IPS-18c (cell line): ENCODE results near the gene IGF2R.

ENCODE experiments used
- H3K4me3 ChIP-seq: 2 replicates; pipeline ENCODE4 v1.7.0; 2013; ENCODE audit warnings: low read depth, mild to moderate bottlenecking, low read length, moderate library complexity; ENCODE audit not compliant: insufficient read depth
- H3K9me3 ChIP-seq: one replicate; pipeline ENCODE4 v1.6.1; 2013; ENCODE audit warnings: mild to moderate bottlenecking, low read length, moderate library complexity; ENCODE audit not compliant: control insufficient read depth, insufficient read depth

The IGF2R gene

GRCh38 chr6:159981403-159982245 lies 12.7 kb downstream of the IGF2R start:
- H3K4me3 ChIP-seq: no peak overlapping the region
- H3K9me3 ChIP-seq: no peaks in the 10 kb centered on the region

DNA sequence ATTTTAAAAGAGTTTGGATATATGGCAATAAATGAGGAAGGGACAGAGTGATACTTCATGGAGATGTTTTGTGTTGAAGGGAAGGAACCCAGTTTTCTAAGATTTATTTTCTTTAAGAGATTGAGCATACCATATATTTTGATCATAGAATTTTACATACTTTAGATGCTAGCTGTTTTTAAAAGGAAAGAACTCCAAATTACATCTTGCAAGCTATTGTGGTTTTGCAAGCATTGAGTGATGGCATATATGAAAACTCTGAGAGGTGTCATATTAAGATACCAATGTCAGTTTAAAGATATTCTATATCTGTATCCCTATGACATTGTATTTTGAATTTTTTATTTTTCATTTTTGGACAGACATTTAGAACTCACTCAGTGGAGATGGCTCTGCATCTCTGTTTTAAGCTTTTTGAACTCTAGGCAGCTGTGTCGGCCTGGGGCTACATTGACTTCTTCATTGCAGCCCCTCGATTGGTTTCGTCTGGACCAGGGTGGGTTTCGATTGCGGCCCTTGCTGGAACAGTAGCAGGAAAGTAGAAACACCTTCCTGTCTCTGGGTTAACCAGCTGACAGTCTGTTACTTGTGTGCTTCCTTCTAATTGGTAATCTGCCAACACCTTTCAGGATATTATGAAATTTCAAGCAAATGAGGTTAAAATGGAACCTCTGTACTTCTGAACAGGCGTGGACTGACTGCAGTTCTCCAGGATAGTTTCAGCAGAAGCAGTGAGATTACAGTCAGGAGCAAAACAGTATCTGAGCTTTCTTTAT lies 14.0 kb downstream of the IGF2R start:
- Histone ChIP-seq H3K9me3 (no peaks in the 10 kb centered on the region), H3K4me3 (no peak overlapping the region)

GRCh38 chr6:159983641-159984080 lies 14.8 kb downstream of the IGF2R start:
- no peak overlapping the region for H3K4me3 ChIP-seq
- no peaks in the 10 kb centered on the region for H3K9me3 ChIP-seq

- Histone ChIP-seq H3K4me3 (no peak overlapping the region), H3K9me3 (no peaks in the 10 kb centered on the region)
Observed at GRCh38 chr6:159984268-159984786, 15.4 kb downstream of the IGF2R start.

DNA sequence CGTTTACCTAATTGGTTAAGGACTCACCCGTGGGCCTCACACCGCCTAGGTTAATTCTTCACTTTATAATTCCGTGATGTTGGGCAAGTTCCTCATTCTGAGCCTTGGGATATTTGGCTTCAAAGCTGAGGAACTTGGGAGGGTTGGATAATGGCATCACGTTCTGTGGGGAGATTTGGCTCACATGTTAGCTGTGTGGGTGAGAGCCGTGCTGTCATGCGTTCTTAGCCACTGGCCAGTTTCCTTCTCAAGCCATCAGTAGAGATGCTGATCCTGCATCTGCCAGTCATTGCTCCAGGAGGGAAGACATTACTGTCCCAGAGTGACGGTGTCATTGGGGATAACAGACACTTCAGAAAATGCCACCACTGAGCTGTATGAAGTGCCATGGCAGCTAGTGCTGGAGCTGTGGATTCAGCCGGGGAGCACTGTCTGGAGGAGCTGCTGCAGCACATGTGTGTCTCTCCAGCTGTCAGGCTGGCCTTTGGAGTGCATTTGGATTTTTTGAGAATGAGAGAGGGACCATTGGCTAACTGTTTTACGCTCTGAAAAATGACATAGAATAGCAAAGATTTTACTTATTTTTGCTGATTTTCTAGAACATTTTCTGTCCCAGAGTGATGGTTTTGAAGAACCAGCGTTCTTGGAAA lies 16.5 kb downstream of the IGF2R start:
- H3K9me3 ChIP-seq: no peaks in the 10 kb centered on the region

DNA sequence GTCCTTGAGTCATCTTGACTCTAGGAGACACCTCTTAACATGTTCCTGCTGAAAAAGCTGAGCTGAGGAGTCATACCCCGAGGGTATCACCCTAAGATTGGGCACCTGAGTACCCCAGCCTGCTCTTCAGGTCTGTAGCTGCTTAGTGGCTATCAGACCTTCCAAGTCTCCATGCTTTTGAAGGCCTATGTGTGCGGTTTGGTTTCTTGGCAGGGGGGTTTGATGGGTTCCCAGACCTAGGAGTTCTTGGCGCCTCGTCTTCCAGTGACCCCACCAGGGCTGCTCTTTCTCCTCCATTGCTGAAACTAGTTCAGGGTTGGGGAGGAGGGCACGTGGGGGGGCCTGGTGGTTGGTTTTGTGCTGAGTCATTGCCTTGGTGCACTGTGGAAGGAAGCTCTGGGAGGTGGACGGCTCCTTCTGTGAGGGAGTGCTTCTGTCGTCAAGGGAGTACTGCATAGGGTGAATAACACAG lies 20.1 kb downstream of the IGF2R start:
- no peaks in the 10 kb centered on the region for H3K9me3 ChIP-seq

More for the DNA sequence above, 16.5 kb downstream of the IGF2R start:
- H3K4me3 ChIP-seq: no peak overlapping the region

GRCh38 chr6:159989492-159990480 lies 20.9 kb downstream of the IGF2R start:
- no peak overlapping the region for H3K4me3 ChIP-seq
- no peaks in the 10 kb centered on the region for H3K9me3 ChIP-seq

More for the DNA sequence above, 20.1 kb downstream of the IGF2R start:
- H3K4me3 ChIP-seq: no peak overlapping the region

DNA sequence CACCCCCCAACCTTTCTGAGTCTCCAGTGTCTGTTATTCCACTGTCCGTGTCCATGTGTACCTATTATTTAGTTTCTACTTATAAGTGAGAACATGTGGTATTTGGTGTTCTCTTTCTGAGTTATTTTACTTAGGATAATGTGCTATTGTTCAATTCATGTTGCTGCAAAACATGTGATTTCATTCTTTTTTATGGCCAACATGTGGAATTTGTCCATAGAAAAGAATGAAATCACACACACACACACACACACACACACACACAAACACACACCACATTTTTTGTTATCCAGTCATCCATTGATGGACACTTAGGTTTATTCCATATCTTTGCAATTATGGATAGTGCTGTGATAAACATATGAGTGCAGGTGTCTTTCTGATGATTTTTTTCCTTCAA lies 23.5 kb downstream of the IGF2R start:
- H3K9me3 ChIP-seq: no peaks in the 10 kb centered on the region

DNA sequence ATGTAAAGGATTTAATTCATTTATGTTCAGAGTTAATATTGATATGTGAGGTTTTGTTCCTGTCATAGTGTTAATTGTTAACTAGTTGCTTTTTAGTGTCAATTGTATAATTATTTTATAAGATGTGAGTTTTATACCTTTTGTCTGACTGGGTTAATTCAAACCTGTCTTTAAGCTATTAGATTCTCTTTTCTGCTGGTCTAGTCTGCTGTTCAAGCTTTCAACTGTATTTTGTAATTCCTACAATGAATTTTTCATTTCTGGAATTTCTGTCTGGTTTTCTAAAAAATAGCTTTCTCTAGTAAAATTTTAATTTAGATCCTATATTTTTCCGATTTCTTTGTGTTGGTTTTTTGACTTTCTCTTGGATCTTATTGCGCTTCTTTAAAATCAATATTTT lies 26.5 kb downstream of the IGF2R start:
- H3K9me3 ChIP-seq: no peaks in the 10 kb centered on the region
- H3K4me3 ChIP-seq: no peak overlapping the region

More for the DNA sequence above, 23.5 kb downstream of the IGF2R start:
- no peak overlapping the region for H3K4me3 ChIP-seq

DNA sequence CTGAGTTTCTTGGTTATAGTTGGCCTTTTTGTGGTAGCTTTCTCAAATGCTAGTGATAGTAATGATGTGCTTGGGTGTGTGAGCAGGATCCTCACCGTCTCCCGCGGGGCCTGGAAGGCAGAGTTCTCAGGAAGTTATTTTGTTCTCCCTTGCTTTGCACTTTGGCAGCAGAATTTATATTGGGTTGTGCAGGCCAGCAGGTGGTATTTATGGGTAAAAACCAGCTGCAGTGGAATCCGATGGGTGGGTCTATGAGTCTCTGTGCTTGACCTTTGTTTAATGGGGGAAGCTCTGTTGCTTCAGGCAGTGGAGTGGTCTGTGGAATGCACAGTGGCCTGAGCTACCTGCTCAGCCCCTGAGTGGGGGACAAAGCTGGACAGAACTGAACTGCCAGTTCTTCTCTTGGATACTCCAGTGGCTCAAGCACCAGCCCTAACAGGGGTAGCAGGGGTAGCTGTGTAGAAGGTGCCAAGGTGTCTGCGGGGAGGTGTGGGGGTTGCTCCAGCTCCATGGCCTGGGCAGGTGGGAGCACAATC lies 27.3 kb downstream of the IGF2R start:
- H3K9me3 ChIP-seq: no peaks in the 10 kb centered on the region
- H3K4me3 ChIP-seq: no peak overlapping the region; the same call in 1 of the 2 replicates

- Histone ChIP-seq H3K4me3 (no peak overlapping the region; the same call in 1 of the 2 replicates), H3K9me3 (no peaks in the 10 kb centered on the region)
Observed at GRCh38 chr6:159996626-159997497, 28.0 kb downstream of the IGF2R start.

- Histone ChIP-seq H3K4me3 (no peak overlapping the region), H3K9me3 (no peaks in the 10 kb centered on the region)
Observed at GRCh38 chr6:159997498-159998101, 28.7 kb downstream of the IGF2R start.

DNA sequence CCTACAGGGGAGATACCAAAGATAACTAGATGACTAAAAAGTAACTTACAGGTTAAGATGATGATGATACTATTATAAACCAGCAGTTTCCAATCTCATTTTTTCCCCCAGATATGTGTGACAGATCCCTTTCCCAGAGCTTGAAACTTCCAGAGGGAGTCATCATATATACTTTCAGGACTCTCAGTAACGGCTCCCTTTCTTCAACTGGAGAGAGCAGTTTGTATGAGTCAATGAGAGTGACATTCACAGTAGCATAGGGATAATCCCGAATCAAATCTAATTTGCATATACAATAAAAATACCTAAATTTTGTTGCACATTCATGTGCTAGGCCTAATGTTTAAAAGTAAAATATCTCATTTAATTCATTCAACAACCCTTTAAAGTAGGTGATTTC lies 29.7 kb downstream of the IGF2R start:
- Histone ChIP-seq H3K9me3 (no peaks in the 10 kb centered on the region), H3K4me3 (no peak overlapping the region)

- H3K4me3 ChIP-seq: no peak overlapping the region
- H3K9me3 ChIP-seq: peaks cover under 1% of the 10 kb centered on the region
Observed at GRCh38 chr6:159999240-159999671, 30.4 kb downstream of the IGF2R start.

GRCh38 chr6:160000280-160000704 lies 31.4 kb downstream of the IGF2R start:
- H3K9me3 ChIP-seq: peaks cover 5% of the 10 kb centered on the region

More at GRCh38 chr6:160000280-160000704, 31.4 kb downstream of the IGF2R start:
- H3K4me3 ChIP-seq: no peak overlapping the region
